ENCODE data around the gene ATP6V0D1. TPM values are rescaled to one million over a fixed set of nuclear protein-coding genes. Genes with fewer than 3 reads are reported as not detected.

Gene ATP6V0D1
- total RNA-seq, 1 experiment from 2014 or later, result 43.0 TPM

DNA sequence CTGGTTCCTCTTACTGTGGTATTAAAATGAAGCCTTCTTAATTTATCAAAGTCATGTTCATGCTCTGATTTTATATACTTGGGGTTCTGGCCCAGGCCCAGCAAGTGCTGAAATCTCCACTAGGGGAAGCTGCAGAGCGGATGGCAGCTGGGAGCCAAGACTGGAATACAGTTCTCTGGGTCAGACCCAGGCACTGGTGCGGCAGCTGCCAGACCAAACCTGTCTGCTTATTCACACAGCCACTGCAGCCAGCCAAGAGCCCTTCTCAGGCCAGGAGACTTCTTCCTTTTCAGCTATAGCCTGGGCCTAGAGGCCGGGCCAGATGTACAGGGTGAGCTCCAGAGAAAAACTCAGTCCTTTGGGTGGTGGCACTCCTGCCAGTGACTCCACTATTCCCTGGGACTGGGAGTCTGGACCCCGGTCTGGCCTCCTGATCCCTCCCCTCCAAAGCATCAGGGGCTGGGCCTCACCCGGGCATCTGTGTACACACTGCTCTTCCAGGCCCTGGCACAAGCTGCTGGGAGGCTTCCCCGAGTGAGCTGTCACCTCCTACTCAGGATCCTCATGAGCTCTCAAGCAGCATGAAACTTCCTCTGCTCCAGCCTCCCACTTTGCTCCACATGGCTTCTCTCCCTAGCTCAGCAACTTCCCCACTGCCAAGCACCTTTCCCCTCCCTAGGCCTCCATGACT lies 24.4 kb downstream of the ATP6V0D1 start:
- no peak overlapping the region for H3K4me2 ChIP-seq (ENCODE audit: insufficient read depth, insufficient read length, low read length)
- no peak overlapping the region for H2BK5ac ChIP-seq (ENCODE audit: insufficient read length, low read length)
- Mint-ChIP-seq H3K4me3 (no peak overlapping the region), H3K27me3 (ENCODE audit: low read depth) (no peaks in the 10 kb centered on the region), H3K4me1 (peaks cover 7 to 10% of the 10 kb centered on the region in 2 experiments), H3K9me3 (no peaks in the 10 kb centered on the region), H3K36me3 (ENCODE audit: insufficient read depth in 1 of 3, low read depth in 3 of 3) (peaks cover 0 to 4% (median 3%) of the 10 kb centered on the region in 3 experiments; a peak in 3 of 7 replicates), H3K27ac (peak overlapping the region in 2 of 3 experiments; percentile 26 to 33; a peak in 2 of 7 replicates)
- H4K91ac ChIP-seq (ENCODE audit: insufficient read length, low read depth, low read length), result no peak overlapping the region
- H3K18ac ChIP-seq (ENCODE audit: insufficient read length, low read depth, low read length), result no peak overlapping the region
- no peak overlapping the region for H3K56ac ChIP-seq (ENCODE audit: insufficient read length, low read depth, low read length)
- H3K27me3 ChIP-seq (ENCODE audit: insufficient read depth, low read length), result no peaks in the 10 kb centered on the region
- no peak overlapping the region for H2AK5ac ChIP-seq (ENCODE audit: insufficient read length, low read length)
- H3K27ac ChIP-seq (ENCODE audit: insufficient read length, low read depth, low read length), result no peak overlapping the region
- no CpG with 5 or more reads among the region's 6 CpGs for WGBS (ENCODE audit: extremely low coverage, insufficient read length, low lambda C conversion rate)
- no peak overlapping the region for H3K14ac ChIP-seq (ENCODE audit: insufficient read depth, low read length)
- H4K5ac ChIP-seq (ENCODE audit: insufficient read length, low read depth, low read length), result no peak overlapping the region
- TF ChIP-seq, protein P1, sequence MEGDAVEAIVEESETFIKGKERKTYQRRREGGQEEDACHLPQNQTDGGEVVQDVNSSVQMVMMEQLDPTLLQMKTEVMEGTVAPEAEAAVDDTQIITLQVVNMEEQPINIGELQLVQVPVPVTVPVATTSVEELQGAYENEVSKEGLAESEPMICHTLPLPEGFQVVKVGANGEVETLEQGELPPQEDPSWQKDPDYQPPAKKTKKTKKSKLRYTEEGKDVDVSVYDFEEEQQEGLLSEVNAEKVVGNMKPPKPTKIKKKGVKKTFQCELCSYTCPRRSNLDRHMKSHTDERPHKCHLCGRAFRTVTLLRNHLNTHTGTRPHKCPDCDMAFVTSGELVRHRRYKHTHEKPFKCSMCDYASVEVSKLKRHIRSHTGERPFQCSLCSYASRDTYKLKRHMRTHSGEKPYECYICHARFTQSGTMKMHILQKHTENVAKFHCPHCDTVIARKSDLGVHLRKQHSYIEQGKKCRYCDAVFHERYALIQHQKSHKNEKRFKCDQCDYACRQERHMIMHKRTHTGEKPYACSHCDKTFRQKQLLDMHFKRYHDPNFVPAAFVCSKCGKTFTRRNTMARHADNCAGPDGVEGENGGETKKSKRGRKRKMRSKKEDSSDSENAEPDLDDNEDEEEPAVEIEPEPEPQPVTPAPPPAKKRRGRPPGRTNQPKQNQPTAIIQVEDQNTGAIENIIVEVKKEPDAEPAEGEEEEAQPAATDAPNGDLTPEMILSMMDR (conservative IDR thresholded peaks at IDR 0.05), result peak; percentile 68
- H4K8ac ChIP-seq (replicated peaks; ENCODE audit: insufficient read length, low read depth, low read length), result no peak overlapping the region
- DNase-seq, result no peak
- no peaks in the 10 kb centered on the region for H3K23me2 ChIP-seq (ENCODE audit: insufficient read length, low read depth, low read length, poor library complexity, severe bottlenecking)
- H3K79me1 ChIP-seq (ENCODE audit: insufficient read depth, low read depth, low read length, poor library complexity, severe bottlenecking), result no peaks in the 10 kb centered on the region
- no peaks in the 10 kb centered on the region for H3K79me2 ChIP-seq (ENCODE audit: insufficient read depth, low read length)
- no peak overlapping the region for H2BK20ac ChIP-seq (ENCODE audit: low read depth, low read length, poor library complexity, severe bottlenecking)
- H3K9ac ChIP-seq (ENCODE audit: extremely low read depth, insufficient read length, low read length), result no peak overlapping the region
- H4K20me1 ChIP-seq (ENCODE audit: control insufficient read depth, insufficient read depth, insufficient read length), result no peaks in the 10 kb centered on the region
- no peak overlapping the region for H3K4ac ChIP-seq (ENCODE audit: low read depth, low read length)
- H2BK12ac ChIP-seq (ENCODE audit: insufficient read length, low read depth, low read length), result no peak overlapping the region
- H3K9me3 ChIP-seq (ENCODE audit: control insufficient read depth, low read depth, low read length), result no peaks in the 10 kb centered on the region
- no peak overlapping the region for H2AFZ ChIP-seq (ENCODE audit: low read length)
- H2BK15ac ChIP-seq (ENCODE audit: low read depth, low read length), result no peak overlapping the region
- H2BK120ac ChIP-seq (ENCODE audit: low read depth, low read length, poor library complexity, severe bottlenecking), result no peak overlapping the region
- H3K23ac ChIP-seq (ENCODE audit: insufficient read length, low read depth, low read length), result no peak overlapping the region
- H3K4me1 ChIP-seq (ENCODE audit: insufficient read depth, low read length), result no peaks in the 10 kb centered on the region
- no peak overlapping the region for H3T11ph ChIP-seq (ENCODE audit: low read length)

All from H9 (cell line).